NCI-H524 treated with DMSO at 0.1 percent for 48 hours (cell line): ENCODE results near the gene CFAP58.

Experiments used
- DNase-seq: peaks from one replicate; lab custom pipeline; 2025; lab: John Stamatoyannopoulos, UW

CFAP58 gene

GRCh38 chr10:104485632-104486031, 132.0 kb downstream of the CFAP58 start:
- DNase-seq, result no peak

- DNase-seq, result no peak
Observed at GRCh38 chr10:104486803-104487202, 133.2 kb downstream of the CFAP58 start.

- no peak for DNase-seq
Observed at GRCh38 chr10:104487794-104488438, 134.3 kb downstream of the CFAP58 start.

- no peak for DNase-seq
Observed at GRCh38 chr10:104488439-104488832, 134.8 kb downstream of the CFAP58 start.

- DNase-seq, result no peak
Observed at GRCh38 chr10:104492329-104492940, 138.8 kb downstream of the CFAP58 start.

GRCh38 chr10:104498347-104499081, 144.9 kb downstream of the CFAP58 start:
- no peak for DNase-seq

GRCh38 chr10:104501449-104501848, 147.8 kb downstream of the CFAP58 start:
- no peak for DNase-seq

- no peak for DNase-seq
Observed at GRCh38 chr10:104501864-104502579, 148.4 kb downstream of the CFAP58 start.

GRCh38 chr10:104502907-104503306, 149.3 kb downstream of the CFAP58 start:
- no peak for DNase-seq
